ENCODE measurements around the gene PCSK6. TPM values are rescaled to one million over a fixed set of nuclear protein-coding genes. Genes with fewer than 3 reads are reported as not detected.

Gene PCSK6
- total RNA-seq, 2 experiments from 2014 or later: 0.57 TPM; not detected in 1

- no peak overlapping the region for H2AFZ ChIP-seq (ENCODE audit: low read length)
- no peak overlapping the region for H3K4me2 ChIP-seq (ENCODE audit: low read length)
- TF ChIP-seq CTCF (conservative IDR thresholded peaks at IDR 0.05; ENCODE audit: low read length): no peak
- no peak for TF ChIP-seq EZH2phosphoT487 (IDR thresholded peaks at IDR 0.05; ENCODE audit: borderline replicate concordance, low read depth, low read length)
- H3K27ac ChIP-seq (ENCODE audit: low read depth, low read length, poor library complexity, severe bottlenecking): no peak overlapping the region
- no TSS peak for BruUV-seq (replicated peaks)
- ChIA-PET CTCF (ENCODE audit: unreplicated experiment) (no interaction called here), POLR2A (no interaction called here)
- no peak overlapping the region for H3K4me3 ChIP-seq (ENCODE audit: low read depth, low read length, poor library complexity, severe bottlenecking)
- no peaks in the 10 kb centered on the region for H4K20me1 ChIP-seq (ENCODE audit: insufficient read depth, low read length)
- no peaks in the 10 kb centered on the region for H3K4me1 ChIP-seq (ENCODE audit: insufficient read depth, low read length, poor library complexity, severe bottlenecking)
- H3K9me3 ChIP-seq (ENCODE audit: low read length): no peaks in the 10 kb centered on the region
- no peaks in the 10 kb centered on the region for H3K79me2 ChIP-seq (ENCODE audit: insufficient read depth, low read depth, low read length)
- H3K9me2 ChIP-seq (ENCODE audit: insufficient read depth, low read length): no peaks in the 10 kb centered on the region
- intact Hi-C loops (cut with micrococcal nuclease; ENCODE audit: unreplicated experiment): no loop called here
- DNase-seq (ENCODE audit: low spot score): no peak
- H3K36me3 ChIP-seq (ENCODE audit: insufficient read depth, low read length): no peaks in the 10 kb centered on the region
Measured at GRCh38 chr15:101486696-101487459, 2.6 kb downstream of the PCSK6 start.

- Histone ChIP-seq H3K9me2 (ENCODE audit: insufficient read depth, low read length) (no peaks in the 10 kb centered on the region), H3K27ac (ENCODE audit: low read depth, low read length, poor library complexity, severe bottlenecking) (no peak overlapping the region), H3K79me2 (ENCODE audit: insufficient read depth, low read depth, low read length) (no peaks in the 10 kb centered on the region), H3K4me3 (ENCODE audit: low read depth, low read length, poor library complexity, severe bottlenecking) (no peak overlapping the region), H3K9me3 (ENCODE audit: low read length) (no peaks in the 10 kb centered on the region), H3K4me1 (ENCODE audit: insufficient read depth, low read length, poor library complexity, severe bottlenecking) (no peaks in the 10 kb centered on the region), H2AFZ (ENCODE audit: low read length) (no peak overlapping the region), H4K20me1 (ENCODE audit: insufficient read depth, low read length) (no peaks in the 10 kb centered on the region), H3K36me3 (ENCODE audit: insufficient read depth, low read length) (no peaks in the 10 kb centered on the region), H3K4me2 (ENCODE audit: low read length) (no peak overlapping the region)
- ChIA-PET CTCF (ENCODE audit: unreplicated experiment) (no interaction called here), POLR2A (no interaction called here)
- intact Hi-C loops (cut with micrococcal nuclease; ENCODE audit: unreplicated experiment): no loop called here
- DNase-seq (ENCODE audit: low spot score): no peak
- no TSS peak for BruUV-seq (replicated peaks)
- TF ChIP-seq CTCF (conservative IDR thresholded peaks at IDR 0.05; ENCODE audit: low read length) (no peak), EZH2phosphoT487 (IDR thresholded peaks at IDR 0.05; ENCODE audit: borderline replicate concordance, low read depth, low read length) (no peak)
Measured at GRCh38 chr15:101483462-101483861, 6.0 kb downstream of the PCSK6 start.

- ChIA-PET POLR2A (no interaction called here), CTCF (ENCODE audit: unreplicated experiment) (no interaction called here)
- TF ChIP-seq CTCF (conservative IDR thresholded peaks at IDR 0.05; ENCODE audit: low read length): no peak
- H3K4me1 ChIP-seq (ENCODE audit: insufficient read depth, low read length, poor library complexity, severe bottlenecking): no peaks in the 10 kb centered on the region
- no peaks in the 10 kb centered on the region for H3K9me3 ChIP-seq (ENCODE audit: low read length)
- BruUV-seq (replicated peaks): no TSS peak
- no peaks in the 10 kb centered on the region for H4K20me1 ChIP-seq (ENCODE audit: insufficient read depth, low read length)
- H3K27ac ChIP-seq (ENCODE audit: low read depth, low read length, poor library complexity, severe bottlenecking): no peak overlapping the region
- H3K79me2 ChIP-seq (ENCODE audit: insufficient read depth, low read depth, low read length): no peaks in the 10 kb centered on the region
- no peaks in the 10 kb centered on the region for H3K36me3 ChIP-seq (ENCODE audit: insufficient read depth, low read length)
- H3K9me2 ChIP-seq (ENCODE audit: insufficient read depth, low read length): no peaks in the 10 kb centered on the region
- DNase-seq (ENCODE audit: low spot score): no peak
- H3K4me3 ChIP-seq (ENCODE audit: low read depth, low read length, poor library complexity, severe bottlenecking): no peak overlapping the region
- no peak overlapping the region for H2AFZ ChIP-seq (ENCODE audit: low read length)
- no peak overlapping the region for H3K4me2 ChIP-seq (ENCODE audit: low read length)
- intact Hi-C loops (cut with micrococcal nuclease; ENCODE audit: unreplicated experiment): no loop called here
Measured at GRCh38 chr15:101482526-101483371, 6.8 kb downstream of the PCSK6 start.
